Stimulated activated CD8-positive, alpha-beta memory T cell treated with anti-CD3 and anti-CD28 coated beads, Interleukin-15, amount 100 ng/mL, for 1 hour (primary cell): ENCODE measurements around the gene ACE2.

Experiments used
- DNase-seq: peaks from one replicate; pipeline ENCODE4 v3.0.0-alpha.2; 2020; ENCODE audit warnings: low read depth

Gene ACE2

GRCh38 chrX:15574017-15574416, 26.7 kb downstream of the ACE2 start:
- DNase-seq, result no peak

DNA sequence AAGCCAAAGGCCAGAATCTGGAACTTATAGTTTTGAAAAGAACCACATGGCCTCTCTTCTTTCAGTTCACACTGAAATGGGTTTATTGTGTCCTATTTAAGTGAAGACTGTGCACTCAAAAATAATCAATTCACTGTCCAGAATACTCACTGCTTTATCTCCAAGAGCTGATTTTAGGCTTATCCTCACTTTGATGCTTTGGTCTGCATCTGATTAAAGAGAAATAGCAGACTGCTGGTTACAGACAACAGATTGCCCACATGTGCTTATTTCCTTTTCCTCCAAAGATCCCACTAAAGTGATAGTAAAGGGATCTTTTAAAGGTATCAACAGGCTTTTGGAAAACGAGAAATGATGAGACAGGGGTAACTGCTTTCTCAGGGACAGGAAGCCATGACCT, 30.6 kb downstream of the ACE2 start:
- DNase-seq, result no peak

- no peak for DNase-seq
Measured at GRCh38 chrX:15567886-15568616, 32.7 kb downstream of the ACE2 start.

- DNase-seq, result no peak
Measured at GRCh38 chrX:15567267-15567666, 33.5 kb downstream of the ACE2 start.

GRCh38 chrX:15566244-15566643, 34.5 kb downstream of the ACE2 start:
- no peak for DNase-seq

DNA sequence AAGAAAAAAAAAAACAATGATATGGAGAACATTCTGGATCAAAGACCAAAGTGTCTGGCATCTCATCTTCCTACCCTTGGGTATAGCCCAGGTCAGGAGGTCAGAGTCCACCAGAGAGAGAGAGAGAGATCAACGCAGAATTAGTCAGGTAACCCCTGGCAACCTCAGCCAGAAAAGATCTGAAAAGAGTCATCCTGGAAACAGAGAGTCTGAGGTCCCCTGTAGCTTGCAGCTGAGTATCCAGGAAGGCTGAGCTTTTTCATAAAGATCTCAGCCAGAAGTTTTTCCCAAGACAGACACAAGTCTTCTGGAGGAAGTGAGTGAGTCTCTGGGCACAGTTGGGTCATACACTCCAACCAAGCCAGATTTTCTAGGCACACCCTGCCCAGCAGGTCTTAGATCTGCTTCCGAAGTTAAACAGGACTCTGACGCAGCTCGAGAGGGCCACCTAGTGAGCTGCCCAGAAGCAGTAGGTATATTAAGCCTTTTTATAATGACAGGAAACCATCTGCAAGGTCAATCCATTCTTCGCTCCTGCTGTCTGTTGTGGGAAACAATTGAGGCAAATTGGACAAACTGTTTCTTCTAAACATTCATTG, 35.7 kb downstream of the ACE2 start:
- no peak for DNase-seq

DNA sequence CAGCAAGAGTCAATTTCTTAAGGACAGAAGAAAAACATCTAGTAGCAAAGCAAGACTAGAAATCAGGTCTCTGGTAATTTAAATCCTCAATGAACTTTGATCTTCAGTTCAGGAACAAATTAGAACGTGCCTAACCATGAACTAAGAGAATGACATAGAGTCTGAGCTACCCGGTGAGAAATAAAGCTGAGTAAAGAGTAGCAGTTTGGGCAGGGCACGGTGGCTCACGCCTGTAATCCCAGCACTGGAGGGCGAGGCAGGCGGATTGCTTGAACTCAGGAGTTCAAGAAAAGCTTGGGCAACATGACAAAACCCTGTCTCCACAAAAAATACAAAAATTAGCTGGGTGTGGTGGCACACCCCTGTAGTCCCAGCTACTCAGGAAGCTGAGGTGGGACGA, 37.7 kb downstream of the ACE2 start:
- no peak for DNase-seq

GRCh38 chrX:15560924-15561323, 39.8 kb downstream of the ACE2 start:
- no peak for DNase-seq

- DNase-seq, result no peak
Measured at GRCh38 chrX:15559227-15559626, 41.5 kb downstream of the ACE2 start.

GRCh38 chrX:15549189-15550012, 51.4 kb downstream of the ACE2 start:
- no peak for DNase-seq

- no peak for DNase-seq
Measured at GRCh38 chrX:15547356-15547755, 53.4 kb downstream of the ACE2 start.

GRCh38 chrX:15546745-15547144, 54.0 kb downstream of the ACE2 start:
- no peak for DNase-seq

- no peak for DNase-seq
Measured at GRCh38 chrX:15530318-15530717, 70.4 kb downstream of the ACE2 start.

GRCh38 chrX:15529165-15529564, 71.6 kb downstream of the ACE2 start:
- no peak for DNase-seq

- DNase-seq, result no peak
Measured at GRCh38 chrX:15525664-15526416, 74.9 kb downstream of the ACE2 start.

DNA sequence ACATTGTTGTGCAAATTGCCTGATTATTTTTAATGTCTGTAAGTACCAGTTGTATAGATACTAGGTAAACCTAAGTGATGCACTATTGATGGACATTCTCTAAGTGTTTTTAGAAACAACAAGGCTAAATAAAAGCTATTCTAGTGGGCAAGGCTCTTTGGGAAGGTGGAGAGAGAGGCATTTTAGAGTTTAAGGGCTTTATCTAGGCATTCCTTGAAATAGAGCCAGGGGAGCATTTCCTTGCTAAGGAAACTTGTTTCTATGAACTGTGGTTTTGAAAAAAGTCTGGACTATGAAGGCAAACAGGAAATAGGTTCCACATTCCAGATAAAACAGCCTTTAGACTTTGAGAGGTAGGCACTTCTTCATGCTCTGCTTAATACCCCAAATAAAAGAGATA, 76.3 kb downstream of the ACE2 start:
- no peak for DNase-seq

DNA sequence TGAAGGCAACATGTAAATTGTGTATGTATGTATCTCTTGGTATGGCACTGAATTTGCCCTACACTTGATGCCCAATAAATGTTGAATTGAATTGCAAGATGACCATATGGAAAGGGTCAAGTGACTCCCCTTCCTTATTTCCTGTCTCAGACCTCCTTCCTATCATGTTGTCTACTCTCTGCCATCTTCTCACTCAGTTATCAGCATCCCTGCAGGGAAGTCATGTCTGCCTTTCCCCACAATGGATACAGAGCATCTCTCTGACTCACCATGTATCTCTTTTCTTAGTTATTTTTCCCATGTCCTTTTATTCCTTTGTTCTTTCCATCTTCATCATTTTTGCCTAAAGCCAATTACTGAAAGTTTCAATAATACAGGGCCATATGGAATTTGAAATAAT, 77.7 kb downstream of the ACE2 start:
- no peak for DNase-seq

GRCh38 chrX:15522464-15522863, 78.3 kb downstream of the ACE2 start:
- DNase-seq, result no peak

- DNase-seq, result no peak
Measured at GRCh38 chrX:15515931-15516330, 84.8 kb downstream of the ACE2 start.

GRCh38 chrX:15514279-15514678, 86.5 kb downstream of the ACE2 start:
- no peak for DNase-seq

- DNase-seq, result no peak
Measured at GRCh38 chrX:15512401-15512965, 88.3 kb downstream of the ACE2 start.

GRCh38 chrX:15511563-15511962, 89.2 kb downstream of the ACE2 start:
- DNase-seq, result no peak
